CD4-positive, alpha-beta T cell treated with Interleukin-17A for 1 hour (primary cell): ENCODE results near the gene DNPH1.

Experiments used
- DNase-seq: peaks from one replicate; pipeline ENCODE4 v3.0.0-alpha.2; 2020

The DNPH1 gene

DNA sequence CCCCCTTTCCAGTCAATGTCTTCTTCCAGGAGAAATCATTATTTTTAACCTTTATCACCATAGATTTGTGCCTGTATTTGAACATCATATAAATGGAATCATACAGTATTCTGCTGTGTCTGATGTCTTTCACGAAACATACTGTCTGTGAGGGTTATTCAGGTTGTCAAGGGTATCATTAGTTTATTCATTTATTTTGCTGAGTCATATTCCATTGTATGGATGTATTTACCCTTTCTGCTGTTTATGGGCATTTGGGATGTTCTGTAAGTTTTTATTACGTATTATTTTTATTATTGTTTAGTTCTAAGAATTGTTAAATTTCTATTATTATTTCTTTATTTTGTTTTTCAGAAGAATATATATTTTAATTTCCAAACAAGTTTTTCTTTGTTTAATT lies 22.0 kb downstream of the DNPH1 start:
- DNase-seq: no peak

DNA sequence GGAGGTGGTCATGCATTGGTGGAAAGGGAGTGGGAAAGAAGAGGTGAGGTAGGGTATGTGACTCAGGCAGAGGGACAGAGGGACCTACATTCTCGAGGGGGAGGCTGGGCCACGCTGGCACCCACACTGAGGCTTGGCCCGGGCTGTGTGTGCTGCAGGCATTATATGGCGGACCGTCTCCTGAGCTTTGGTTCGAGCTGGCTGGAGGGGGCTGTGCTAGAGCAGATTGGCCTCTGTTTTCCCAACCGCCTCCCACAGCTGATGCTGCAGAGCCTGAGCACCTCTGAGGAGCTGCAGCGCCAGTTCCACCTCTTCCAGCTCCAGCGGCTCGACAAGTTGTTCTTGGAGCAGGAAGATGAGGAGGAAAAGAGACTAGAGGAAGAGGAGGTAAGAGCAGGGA lies 23.4 kb downstream of the DNPH1 start:
- DNase-seq: no peak

DNA sequence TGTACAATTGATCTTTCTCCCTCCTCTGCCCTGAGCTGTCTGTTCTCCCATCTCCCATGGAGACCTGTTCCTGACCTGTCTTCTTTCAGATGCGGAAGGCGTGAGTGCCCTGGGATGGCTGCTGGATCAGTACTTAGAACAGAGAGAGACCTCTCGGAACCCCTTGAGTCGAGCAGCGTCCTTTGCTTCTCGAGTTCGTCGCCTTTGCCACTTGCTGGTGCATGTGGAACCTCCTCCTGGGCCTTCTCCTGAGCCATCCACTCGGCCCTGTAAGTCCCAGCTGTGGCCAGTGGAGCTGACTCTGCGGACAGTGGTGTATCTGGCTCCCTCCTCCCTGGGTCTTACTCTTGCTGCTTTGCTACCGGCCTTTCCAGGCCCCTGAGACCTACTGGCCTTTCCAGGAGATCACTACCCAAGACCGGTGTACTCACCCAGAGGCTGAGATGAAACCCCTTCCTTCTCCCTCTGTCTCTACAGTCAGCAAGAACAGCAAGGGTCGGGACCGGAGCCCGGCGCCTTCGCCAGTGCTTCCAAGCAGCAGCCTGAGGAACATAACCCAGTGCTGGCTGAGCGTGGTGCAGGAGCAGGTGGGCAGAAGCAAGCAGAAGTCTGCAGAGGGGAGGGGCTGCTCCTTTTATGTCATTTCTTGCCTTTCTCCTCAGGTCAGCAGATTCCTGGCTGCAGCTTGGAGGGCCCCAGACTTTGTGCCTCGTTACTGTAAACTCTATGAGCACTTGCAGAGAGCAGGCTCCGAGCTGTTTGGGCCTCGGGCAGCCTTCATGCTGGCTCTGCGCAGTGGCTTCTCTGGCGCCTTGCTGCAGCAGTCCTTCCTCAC lies 24.8 kb downstream of the DNPH1 start:
- DNase-seq: no peak

DNA sequence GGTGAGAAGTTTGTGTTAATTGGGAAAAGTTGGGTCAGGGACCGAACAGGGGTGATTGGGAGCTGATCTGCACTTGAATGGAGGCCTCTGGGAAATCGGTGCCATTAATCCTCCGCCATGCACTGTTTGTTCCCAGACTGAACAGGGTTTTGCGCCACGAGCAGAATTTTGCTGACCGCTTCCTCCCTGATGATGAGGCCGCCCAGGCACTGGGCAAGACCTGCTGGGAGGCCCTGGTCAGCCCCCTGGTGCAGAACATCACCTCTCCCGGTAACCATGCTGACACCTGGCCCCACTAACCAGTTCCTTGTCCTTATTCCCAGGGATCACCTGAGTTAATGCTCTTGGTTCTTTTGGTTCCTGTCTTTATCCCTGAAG lies 25.6 kb downstream of the DNPH1 start:
- DNase-seq: no peak

DNA sequence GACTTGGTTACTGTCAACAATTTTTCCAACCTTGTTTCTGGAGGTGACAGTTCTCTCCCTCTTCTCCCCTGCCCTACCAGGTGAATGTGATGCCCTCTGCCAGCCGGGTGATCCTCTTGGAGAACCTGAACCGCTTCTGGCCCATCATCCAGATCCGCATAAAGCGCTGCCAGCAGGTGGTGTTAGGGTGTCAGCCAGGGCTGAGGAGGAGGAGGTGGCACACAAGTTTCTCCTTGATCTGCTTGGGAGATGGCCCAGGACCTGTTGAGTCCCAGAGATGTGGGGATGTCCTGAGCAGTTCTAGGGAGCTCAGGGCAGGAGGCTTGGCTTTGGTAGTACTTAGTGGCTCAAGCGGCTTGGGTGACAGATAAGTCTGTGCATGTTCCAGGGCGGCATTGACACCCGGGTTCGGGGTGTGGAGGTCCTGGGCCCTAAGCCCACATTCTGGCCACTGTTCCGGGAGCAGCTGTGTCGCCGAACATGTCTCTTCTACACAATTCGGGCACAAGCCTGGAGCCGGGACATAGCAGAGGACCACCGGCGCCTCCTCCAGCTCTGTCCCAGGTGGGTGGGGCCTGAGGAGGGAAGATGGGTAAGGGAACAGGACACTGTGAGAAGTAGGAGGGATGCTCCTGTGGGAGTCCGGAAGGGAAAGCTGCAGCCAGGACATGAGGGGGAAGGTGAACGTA lies 26.1 kb downstream of the DNPH1 start:
- no peak for DNase-seq

DNA sequence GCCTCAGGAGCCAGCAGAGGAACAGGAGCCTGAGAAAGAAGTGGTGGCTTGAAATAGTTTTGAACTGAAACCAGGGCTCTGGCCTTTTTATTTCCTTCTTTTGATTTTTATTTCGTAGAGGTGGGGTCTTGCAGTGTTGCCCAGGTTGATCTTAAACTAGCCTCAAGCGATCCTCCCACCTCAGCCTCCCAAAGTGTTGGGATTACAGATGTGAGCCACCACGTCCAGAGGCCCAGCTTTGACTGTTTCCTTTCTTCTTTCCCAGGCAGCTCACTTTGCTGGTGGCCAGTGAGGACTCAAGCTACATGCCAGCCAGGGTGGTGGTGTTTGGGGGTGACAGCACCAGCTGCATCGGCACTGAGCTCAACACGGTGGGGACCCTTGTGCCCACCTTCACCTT lies 26.8 kb downstream of the DNPH1 start:
- DNase-seq: no peak

DNA sequence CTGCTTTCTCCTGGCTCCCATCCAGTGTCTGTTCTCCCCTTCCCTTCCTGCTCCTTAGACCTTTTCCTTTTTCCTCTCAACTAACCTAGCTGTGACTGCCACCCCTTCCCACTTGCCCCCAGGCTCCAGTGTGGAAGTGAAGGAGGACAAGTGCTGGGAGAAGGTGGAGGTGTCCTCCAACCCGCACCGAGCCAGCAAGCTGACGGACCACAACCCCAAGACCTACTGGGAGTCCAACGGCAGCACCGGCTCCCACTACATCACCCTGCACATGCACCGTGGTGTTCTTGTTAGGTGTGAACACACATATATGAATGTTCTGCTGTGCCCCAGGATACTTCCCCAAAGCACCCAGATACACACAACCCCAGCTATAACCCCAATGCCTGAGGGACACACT lies 28.7 kb downstream of the DNPH1 start:
- no peak for DNase-seq

DNA sequence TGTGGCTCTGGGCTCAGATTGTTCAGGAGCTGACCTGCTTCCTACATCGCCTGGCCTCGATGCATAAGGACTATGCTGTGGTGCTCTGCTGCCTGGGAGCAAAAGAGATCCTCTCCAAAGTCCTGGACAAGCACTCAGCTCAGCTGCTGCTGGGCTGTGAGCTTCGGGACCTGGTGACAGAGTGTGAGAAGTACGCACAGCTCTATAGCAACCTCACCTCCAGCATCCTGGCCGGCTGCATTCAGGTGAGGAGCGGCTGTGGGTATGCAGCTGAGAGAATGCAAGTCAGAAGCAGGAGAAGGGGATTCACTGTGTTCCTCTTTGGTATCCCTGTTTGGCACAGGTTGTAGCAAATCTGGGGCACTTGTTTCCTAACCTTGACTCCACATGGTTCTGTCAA lies 29.4 kb downstream of the DNPH1 start:
- DNase-seq: no peak

DNA sequence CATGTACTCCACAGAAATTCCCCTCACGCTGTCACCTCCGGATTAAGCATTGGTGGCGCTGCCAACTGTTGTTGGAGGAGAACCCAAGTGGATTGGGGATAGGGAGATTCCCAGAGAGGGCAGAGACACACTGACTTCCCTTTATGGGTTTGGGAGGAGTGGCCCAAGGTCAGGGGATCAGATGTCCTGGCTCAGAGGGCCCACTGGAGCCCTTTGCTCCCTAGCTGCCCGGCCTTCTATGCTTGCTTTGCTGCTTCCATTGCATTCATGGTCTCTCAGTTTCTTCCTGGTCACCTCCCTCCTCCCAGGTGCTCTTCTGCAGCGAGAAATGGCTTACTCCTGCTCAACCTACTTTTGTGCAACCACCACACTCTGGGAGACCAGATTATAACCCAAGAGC lies 32.9 kb downstream of the DNPH1 start:
- no peak for DNase-seq

DNA sequence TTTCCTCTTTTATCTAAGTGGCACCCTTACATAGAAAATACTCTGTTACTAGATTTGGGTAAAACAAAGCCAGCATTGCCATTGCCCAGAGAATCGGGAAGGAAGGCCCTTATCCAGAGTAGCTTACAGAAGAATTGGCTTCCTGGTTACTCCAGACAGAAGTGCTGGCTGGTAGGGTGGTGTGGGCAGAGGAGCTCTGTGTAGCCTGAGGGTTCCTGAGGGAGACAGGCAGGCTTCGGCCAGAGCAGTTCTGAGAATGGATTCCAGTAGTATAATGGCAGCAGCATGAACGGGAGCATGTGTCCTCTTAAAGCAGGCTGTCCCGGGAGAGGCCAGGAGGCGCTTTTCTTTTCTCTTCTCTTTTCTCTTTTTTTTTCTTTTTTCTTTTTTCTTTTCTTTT lies 35.4 kb downstream of the DNPH1 start:
- no peak for DNase-seq

DNA sequence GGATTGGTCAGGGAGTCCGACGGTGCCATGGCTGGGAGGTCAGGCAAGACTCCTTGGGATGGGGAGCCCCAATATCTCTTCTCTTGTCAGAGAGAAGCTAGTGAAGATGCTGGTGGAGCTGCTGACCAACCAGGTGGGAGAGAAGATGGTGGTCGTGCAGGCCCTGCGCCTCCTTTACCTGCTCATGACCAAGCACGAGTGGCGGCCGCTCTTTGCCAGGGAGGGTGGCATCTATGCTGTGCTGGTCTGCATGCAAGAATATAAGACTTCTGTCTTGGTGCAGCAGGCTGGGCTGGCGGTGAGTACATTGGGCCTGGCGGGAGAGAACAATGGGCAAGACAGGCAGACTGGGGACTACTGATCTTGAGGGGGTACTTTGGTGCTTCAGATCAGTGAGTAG lies 36.4 kb downstream of the DNPH1 start:
- no peak for DNase-seq

DNA sequence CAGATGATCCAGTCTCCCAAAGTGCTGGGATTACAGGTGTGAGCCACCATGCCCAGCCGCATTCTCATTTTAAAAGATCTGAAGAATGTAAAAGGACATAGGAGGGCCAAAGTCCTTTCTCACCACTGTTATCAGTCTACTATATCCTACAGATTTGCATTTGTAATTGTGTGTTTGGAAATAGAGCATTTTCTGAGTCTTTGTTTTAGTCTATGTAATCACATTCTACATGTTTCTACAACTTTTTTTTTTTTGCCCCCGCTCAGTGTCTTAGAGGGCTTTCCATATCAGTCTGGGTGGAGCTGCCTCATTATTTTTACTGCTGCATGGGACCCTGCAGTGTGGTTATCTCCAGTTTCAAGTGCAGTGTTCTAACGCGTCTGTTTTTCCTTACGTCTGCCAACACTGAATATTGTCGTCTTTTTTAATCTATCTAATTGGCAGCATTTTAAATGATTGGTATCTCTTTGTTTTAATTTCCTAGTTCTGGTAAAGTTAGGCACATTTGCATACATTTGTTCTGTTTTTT lies 39.4 kb downstream of the DNPH1 start:
- DNase-seq: no peak

DNA sequence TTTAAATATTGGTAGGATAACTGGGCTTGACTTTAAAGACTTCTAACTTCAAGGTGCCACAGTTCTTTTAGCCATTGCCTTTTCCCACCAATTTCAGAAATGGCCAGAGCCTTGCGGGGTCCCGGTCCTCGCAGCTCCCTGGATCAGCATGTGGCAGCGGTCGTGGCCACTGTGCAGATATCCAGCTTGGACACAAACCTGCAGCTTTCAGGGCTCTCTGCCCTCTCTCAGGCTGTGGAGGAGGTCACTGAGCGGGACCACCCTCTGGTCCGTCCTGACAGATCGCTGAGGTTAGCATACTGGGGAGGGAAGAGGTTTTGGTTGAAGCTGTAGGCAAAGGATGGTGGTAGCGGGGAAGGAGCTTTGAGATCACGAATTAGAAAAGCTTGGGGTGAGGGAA lies 40.9 kb downstream of the DNPH1 start:
- no peak for DNase-seq

DNA sequence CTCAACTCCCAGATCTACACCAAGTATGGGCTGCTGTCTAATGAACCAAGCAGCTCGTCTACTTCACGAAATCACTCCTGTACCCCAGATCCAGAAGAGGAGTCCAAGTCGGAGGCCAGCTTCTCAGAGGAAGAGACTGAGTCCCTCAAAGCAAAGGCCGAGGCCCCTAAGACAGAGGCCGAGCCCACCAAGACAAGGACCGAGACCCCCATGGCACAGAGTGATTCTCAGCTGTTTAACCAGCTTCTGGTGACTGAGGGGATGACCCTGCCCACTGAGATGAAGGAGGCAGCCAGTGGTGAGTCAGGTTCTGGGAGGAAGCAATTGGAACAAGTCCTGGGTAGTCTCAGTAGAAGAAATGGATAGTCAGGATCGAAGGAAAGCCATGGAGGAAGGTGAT lies 41.5 kb downstream of the DNPH1 start:
- no peak for DNase-seq

DNA sequence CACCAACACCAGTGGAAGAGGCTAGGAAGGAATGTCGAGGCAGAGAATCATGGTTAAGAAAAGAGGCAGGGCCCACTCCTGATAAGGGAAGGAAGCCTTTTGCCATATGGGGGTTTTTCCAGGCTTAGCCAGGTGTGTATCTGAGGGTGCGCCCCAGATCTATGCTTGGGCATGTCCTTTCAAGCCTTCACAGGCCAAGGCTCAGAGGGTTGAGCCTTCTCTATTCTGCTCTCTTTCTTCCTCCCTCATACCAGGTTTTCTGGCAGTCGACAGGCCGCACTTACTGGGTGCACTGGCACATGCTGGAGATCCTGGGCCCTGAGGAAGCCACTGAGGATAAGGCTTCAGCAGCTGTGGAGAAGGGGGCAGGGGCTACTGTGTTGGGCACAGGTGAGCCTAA lies 42.6 kb downstream of the DNPH1 start:
- DNase-seq: no peak

DNA sequence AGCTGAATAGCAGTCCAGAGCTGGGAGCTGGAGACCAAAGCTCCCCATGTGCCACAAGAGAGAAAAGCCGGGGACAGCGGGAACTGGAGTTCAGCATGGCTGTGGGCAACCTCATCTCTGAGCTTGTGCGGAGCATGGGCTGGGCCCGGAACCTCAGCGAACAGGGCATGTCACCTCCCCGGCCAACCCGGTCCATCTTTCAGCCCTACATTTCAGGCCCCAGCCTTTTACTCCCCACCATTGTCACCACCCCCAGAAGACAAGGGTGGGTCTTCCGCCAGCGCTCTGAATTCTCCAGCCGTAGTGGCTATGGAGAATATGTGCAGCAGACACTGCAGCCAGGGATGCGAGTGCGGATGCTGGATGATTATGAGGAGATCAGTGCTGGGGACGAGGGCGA lies 43.3 kb downstream of the DNPH1 start:
- no peak for DNase-seq

DNA sequence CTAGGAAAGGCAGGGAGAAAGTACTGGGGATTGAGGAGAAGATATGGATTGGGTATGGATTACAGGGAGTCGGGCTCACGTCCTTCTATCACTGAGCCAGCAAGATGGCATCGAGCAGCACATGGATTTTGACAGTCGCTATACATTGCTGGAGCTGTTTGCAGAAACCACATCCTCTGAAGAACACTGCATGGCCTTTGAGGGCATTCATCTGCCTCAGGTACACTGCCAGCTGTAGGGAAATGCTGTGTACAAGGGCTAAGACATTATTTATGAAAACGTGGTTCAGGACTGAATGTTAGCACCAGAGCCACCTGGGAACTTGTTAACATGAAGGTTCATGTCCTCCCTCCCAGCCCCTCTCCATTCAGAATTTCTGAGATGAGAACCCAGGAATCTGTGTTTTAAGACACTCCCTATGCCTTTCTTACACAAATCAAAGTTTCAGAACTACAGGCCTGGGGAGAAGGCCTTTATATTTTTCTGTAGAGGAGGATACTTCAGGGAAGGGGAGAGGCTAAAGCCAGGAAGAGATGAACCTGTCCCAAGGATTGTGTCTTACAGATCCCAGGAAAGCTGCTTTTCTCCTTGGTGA lies 43.8 kb downstream of the DNPH1 start:
- peak; percentile 52 for DNase-seq

DNA sequence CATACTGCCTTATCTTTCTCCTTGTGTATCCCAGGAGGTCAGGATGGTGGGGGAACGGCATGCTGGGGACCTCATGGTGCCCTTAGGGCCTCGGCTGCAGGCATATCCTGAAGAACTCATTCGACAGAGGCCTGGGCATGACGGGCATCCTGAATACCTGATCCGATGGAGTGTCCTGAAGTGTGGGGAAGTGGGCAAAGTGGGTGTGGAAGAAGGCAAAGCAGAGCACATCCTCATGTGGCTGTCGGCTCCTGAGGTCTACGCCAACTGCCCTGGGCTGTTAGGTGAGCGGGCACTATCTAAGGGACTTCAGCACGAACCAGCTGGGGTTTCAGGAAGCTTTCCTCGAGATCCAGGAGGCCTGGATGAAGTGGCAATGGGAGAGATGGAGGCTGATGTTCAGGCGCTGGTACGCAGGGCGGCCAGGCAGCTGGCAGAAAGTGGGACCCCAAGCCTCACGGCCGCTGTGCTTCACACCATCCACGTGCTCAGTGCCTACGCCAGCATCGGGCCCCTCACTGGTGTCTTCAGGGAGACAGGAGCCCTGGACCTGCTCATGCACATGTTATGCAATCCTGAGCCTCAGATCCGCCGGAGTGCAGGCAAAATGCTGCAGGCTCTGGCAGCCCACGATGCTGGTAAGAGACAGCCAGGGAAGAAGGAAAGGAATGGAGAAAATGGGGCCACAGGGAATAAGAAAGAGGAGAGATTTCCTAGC lies 44.9 kb downstream of the DNPH1 start:
- no peak for DNase-seq

DNA sequence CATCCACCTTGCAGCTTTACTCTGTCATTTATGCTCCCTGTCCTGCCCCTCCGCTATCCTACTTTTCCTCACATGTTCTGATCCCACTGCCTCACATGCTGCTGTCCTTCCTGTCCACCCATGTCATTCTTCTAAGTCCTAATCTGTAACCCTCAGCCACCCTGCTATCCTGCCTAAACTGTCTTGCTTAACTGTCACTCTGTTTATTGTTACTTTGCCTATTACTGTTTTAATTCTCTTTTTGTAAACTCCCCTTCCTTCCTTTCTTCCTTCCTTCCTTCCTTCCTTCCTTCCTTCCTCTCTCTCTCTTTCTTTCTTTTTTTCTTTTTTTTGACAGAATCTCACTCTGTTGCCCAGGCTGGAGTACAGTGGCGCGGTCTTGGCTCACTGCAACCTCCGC lies 45.8 kb downstream of the DNPH1 start:
- DNase-seq: no peak

DNA sequence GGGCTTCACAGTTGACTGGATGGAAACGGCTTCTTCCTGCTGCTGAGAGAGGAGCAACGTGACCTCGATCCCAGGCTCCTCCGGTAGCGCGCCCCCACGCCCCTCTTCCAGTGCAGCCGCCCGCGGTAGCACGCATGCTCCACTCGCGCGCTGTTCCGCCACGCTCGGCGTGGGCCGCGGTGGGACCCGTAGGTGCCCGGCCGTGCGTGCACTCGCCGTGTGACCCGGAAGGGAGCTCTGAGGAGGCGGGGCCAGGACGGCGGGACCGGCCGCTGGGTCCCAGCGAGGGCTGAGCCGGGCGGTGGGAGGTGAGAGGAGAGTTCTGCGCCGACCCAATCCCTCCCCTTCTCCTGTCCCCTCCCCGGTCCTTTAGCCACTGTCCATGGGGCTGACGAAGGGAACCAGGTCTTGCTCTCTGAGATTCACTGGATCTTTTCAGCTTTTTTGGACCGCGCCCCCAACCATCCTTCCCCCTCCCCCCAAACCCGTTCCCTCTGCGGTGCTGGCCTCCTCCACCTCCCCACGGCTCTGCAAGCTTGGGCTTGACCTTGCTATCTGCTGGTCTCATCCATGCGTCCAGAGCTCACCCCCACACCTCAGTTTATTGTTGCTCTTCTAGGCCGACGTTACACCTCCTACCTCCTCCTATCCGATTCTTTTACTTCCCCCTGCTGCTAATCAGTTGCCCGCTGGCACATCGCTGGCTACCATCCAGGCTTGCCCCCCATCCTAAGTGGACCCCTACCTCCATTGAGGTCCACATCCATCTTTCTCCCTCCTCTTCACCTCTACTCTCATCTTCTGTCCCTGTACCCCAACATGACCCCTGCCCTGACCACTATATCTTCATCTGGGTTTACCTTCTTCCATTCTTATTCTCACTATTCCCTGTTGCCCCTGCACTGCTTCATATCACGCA lies 47.1 kb downstream of the DNPH1 start, which contains the start of gene CUL9:
TSS of gene CUL9 (plus strand) at position 255 of the 919 bp plus-strand sequence. CDS start 2,115 bp downstream, outside the sequence.
- peak; percentile 82 for DNase-seq

DNA sequence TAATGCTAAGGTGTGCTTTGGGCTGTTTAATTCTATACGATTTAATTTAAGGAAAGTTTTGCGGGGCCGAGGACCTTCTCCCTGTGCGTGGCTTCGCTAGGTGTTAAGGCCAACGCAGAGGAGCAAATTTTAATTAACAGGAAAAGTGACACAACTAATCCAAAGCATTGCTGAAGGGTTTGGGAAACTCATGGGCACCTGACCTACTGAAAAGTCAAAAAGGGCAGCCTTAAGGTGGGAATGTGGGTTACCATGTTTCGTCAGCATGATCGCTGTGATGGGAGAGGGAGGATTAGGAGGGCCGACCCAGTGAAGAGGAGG lies 47.7 kb downstream of the DNPH1 start:
- no peak for DNase-seq

DNA sequence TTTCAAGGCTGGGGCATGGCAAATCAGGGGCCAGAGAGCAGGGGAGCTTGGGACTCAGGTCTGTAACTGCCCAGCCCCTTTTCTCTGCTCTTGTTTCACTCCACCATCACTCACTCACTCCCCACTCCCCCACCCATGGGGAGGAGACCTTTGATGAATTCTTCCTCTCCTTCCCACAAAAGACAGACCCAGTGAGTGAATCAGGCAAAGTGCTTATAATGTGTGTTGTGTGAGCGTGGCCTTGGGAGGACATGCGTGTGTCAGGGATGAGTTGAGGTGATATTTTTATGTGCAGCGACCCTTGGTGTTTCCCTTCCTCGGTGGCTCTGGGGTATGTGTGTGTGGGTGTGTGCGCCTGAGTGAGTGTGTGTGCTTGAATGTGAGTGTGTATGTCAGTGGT lies 48.3 kb downstream of the DNPH1 start:
- DNase-seq: no peak
